ENCODE results near the gene CASP1. TPM values are rescaled to one million over a fixed set of nuclear protein-coding genes. Genes with fewer than 3 reads are reported as not detected.
"Not testable (repeated sequence)": the region's sequence is repeated elsewhere in the genome, so short reads cannot be mapped to it uniquely, and the experiment has no call there.

Gene CASP1
- total RNA-seq, 1 experiment from 2014 or later, result not detected

DNA sequence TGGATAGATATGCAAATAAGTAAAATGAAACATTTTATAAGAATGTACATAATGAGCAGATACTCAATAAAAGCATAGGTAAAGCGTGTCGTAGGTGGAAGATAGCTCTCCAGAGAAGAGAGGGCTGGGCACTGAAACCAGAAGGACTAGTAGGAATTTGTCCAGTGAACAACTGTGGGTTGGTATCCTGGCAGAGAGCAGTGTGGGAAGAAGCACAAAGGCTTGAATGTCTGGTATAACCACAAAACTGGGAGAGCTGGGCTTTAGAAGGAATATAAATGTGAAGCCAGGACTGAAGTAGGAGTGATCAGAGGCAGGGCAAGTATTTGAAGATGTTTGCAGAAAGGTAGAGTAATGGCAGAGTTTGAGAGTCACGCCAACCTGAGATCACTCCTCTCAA is 43.3 kb upstream of the CASP1 start:
- Histone ChIP-seq H2BK20ac (ENCODE audit: low read depth, low read length, poor library complexity, severe bottlenecking) (no peak overlapping the region), H3K4ac (ENCODE audit: low read depth, low read length) (no peak overlapping the region), H3K79me1 (ENCODE audit: insufficient read depth, low read depth, low read length, poor library complexity, severe bottlenecking) (no peaks in the 10 kb centered on the region), H3K9ac (ENCODE audit: extremely low read depth, insufficient read length, low read length) (no peak overlapping the region), H3K23ac (ENCODE audit: insufficient read length, low read depth, low read length) (no peak overlapping the region), H2BK12ac (ENCODE audit: insufficient read length, low read depth, low read length) (no peak overlapping the region), H3K4me1 (ENCODE audit: insufficient read depth, low read length) (peaks cover 15% of the 10 kb centered on the region; the same call in 1 of the 2 replicates), H4K8ac (replicated peaks; ENCODE audit: insufficient read length, low read depth, low read length) (no peak overlapping the region), H2AFZ (ENCODE audit: low read length) (no peak overlapping the region), H3K23me2 (ENCODE audit: insufficient read length, low read depth, low read length, poor library complexity, severe bottlenecking) (no peaks in the 10 kb centered on the region), H4K5ac (ENCODE audit: insufficient read length, low read depth, low read length) (no peak overlapping the region), H3T11ph (ENCODE audit: low read length) (no peak overlapping the region), H4K91ac (ENCODE audit: insufficient read length, low read depth, low read length) (no peak overlapping the region), H2BK5ac (ENCODE audit: insufficient read length, low read length) (no peak overlapping the region), H3K14ac (ENCODE audit: insufficient read depth, low read length) (no peak overlapping the region), H3K9me3 (ENCODE audit: control insufficient read depth, low read depth, low read length) (no peaks in the 10 kb centered on the region), H3K27ac (ENCODE audit: insufficient read length, low read depth, low read length) (no peak overlapping the region), H2AK5ac (ENCODE audit: insufficient read length, low read length) (no peak overlapping the region), H2BK15ac (ENCODE audit: low read depth, low read length) (no peak overlapping the region), H3K18ac (ENCODE audit: insufficient read length, low read depth, low read length) (no peak overlapping the region), H3K56ac (ENCODE audit: insufficient read length, low read depth, low read length) (no peak overlapping the region), H3K27me3 (ENCODE audit: insufficient read depth, low read length) (no peaks in the 10 kb centered on the region), H3K4me2 (ENCODE audit: insufficient read depth, insufficient read length, low read length) (no peak overlapping the region), H4K20me1 (ENCODE audit: control insufficient read depth, insufficient read depth, insufficient read length) (no peaks in the 10 kb centered on the region), H3K79me2 (ENCODE audit: insufficient read depth, low read length) (no peaks in the 10 kb centered on the region), H2BK120ac (ENCODE audit: low read depth, low read length, poor library complexity, severe bottlenecking) (no peak overlapping the region)
- no CpG with 5 or more reads among the region's 3 CpGs for WGBS (ENCODE audit: extremely low coverage, insufficient read length, low lambda C conversion rate)
- Mint-ChIP-seq H3K4me3 (no peak overlapping the region), H3K9me3 (no peaks in the 10 kb centered on the region), H3K36me3 (ENCODE audit: insufficient read depth in 1 of 3, low read depth in 3 of 3) (peaks cover 0 to 6% (median 0%) of the 10 kb centered on the region in 3 experiments; a peak in 1 of 7 replicates), H3K27ac (no peak overlapping the region), H3K4me1 (peaks cover 27 to 33% of the 10 kb centered on the region in 2 experiments), H3K27me3 (ENCODE audit: low read depth) (no peaks in the 10 kb centered on the region)
- TF ChIP-seq, protein P1, sequence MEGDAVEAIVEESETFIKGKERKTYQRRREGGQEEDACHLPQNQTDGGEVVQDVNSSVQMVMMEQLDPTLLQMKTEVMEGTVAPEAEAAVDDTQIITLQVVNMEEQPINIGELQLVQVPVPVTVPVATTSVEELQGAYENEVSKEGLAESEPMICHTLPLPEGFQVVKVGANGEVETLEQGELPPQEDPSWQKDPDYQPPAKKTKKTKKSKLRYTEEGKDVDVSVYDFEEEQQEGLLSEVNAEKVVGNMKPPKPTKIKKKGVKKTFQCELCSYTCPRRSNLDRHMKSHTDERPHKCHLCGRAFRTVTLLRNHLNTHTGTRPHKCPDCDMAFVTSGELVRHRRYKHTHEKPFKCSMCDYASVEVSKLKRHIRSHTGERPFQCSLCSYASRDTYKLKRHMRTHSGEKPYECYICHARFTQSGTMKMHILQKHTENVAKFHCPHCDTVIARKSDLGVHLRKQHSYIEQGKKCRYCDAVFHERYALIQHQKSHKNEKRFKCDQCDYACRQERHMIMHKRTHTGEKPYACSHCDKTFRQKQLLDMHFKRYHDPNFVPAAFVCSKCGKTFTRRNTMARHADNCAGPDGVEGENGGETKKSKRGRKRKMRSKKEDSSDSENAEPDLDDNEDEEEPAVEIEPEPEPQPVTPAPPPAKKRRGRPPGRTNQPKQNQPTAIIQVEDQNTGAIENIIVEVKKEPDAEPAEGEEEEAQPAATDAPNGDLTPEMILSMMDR (conservative IDR thresholded peaks at IDR 0.05), result no peak
- DNase-seq, result no peak

DNA sequence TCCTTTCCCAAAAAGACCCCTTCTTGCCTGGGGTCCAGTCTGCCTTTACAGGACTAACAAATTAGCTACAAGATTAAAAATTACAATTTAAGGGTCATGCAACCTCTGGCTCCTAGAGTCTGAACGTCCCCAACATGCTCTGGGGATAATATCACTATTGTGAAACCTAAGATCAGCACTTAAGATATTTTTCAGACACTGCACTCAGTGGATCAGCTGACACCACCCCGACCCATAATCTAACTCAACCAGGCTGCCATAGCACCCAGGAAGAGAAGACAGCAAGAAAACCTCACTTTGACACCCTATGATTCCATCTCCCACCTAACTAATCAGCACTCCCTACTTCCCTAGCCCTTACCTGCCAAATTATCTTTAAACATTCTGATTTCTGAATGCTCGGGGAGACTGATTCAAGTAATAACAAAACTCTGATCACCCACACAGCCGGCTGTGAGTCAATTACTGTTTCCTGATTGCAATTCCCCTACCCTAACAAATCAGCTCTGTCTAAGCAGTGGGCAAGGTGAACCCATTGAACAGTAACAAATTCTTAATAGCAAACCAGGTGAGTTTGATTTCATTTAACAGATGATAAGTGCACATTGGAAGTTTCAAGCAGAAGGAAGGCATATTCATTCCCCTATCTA is 42.3 kb upstream of the CASP1 start:
- H3K4me1 ChIP-seq (ENCODE audit: insufficient read depth, low read length), result peaks cover 15% of the 10 kb centered on the region; the same call in 1 of the 2 replicates
- not testable (repeated sequence) for H2BK5ac ChIP-seq (ENCODE audit: insufficient read length, low read length); H3K27me3 ChIP-seq (ENCODE audit: insufficient read depth, low read length); H2BK20ac ChIP-seq (ENCODE audit: low read depth, low read length, poor library complexity, severe bottlenecking); H3K9me3 Mint-ChIP-seq; H3K27ac ChIP-seq (ENCODE audit: insufficient read length, low read depth, low read length); H3K79me1 ChIP-seq (ENCODE audit: insufficient read depth, low read depth, low read length, poor library complexity, severe bottlenecking); H3K79me2 ChIP-seq (ENCODE audit: insufficient read depth, low read length); H3K14ac ChIP-seq (ENCODE audit: insufficient read depth, low read length); H3K23ac ChIP-seq (ENCODE audit: insufficient read length, low read depth, low read length); H4K8ac ChIP-seq (replicated peaks; ENCODE audit: insufficient read length, low read depth, low read length); H2BK120ac ChIP-seq (ENCODE audit: low read depth, low read length, poor library complexity, severe bottlenecking); H2BK12ac ChIP-seq (ENCODE audit: insufficient read length, low read depth, low read length); H3T11ph ChIP-seq (ENCODE audit: low read length); H3K9me3 ChIP-seq (ENCODE audit: control insufficient read depth, low read depth, low read length); H3K27me3 Mint-ChIP-seq (ENCODE audit: low read depth); H2AK5ac ChIP-seq (ENCODE audit: insufficient read length, low read length); H4K20me1 ChIP-seq (ENCODE audit: control insufficient read depth, insufficient read depth, insufficient read length); H2AFZ ChIP-seq (ENCODE audit: low read length); H3K4ac ChIP-seq (ENCODE audit: low read depth, low read length); DNase-seq; H3K4me2 ChIP-seq (ENCODE audit: insufficient read depth, insufficient read length, low read length); H3K9ac ChIP-seq (ENCODE audit: extremely low read depth, insufficient read length, low read length); H2BK15ac ChIP-seq (ENCODE audit: low read depth, low read length); H4K5ac ChIP-seq (ENCODE audit: insufficient read length, low read depth, low read length); H3K23me2 ChIP-seq (ENCODE audit: insufficient read length, low read depth, low read length, poor library complexity, severe bottlenecking); H3K18ac ChIP-seq (ENCODE audit: insufficient read length, low read depth, low read length); H3K36me3 Mint-ChIP-seq (ENCODE audit: insufficient read depth in 1 of 3, low read depth in 3 of 3); H4K91ac ChIP-seq (ENCODE audit: insufficient read length, low read depth, low read length); H3K27ac Mint-ChIP-seq; H3K4me3 Mint-ChIP-seq; H3K56ac ChIP-seq (ENCODE audit: insufficient read length, low read depth, low read length)
- WGBS (ENCODE audit: extremely low coverage, insufficient read length, low lambda C conversion rate), result no CpG with 5 or more reads among the region's 4 CpGs
- H3K4me1 Mint-ChIP-seq, result peaks cover 19 to 26% of the 10 kb centered on the region in 2 experiments

Data from H9 (cell line).